GM21526 (cell line): ENCODE results near the gene GRK5.
"Not testable (repeated sequence)": the region's sequence is repeated elsewhere in the genome, so short reads cannot be mapped to it uniquely, and the experiment has no call there.

Experiments used
- ATAC-seq: cut with Tn5 transposase; IDR thresholded peaks from one replicate; pipeline ENCODE4 v1.9.1; 2021; ENCODE audit warnings: moderate library complexity; ENCODE audit not compliant: unreplicated experiment, low FRiP score

GRK5 gene

DNA sequence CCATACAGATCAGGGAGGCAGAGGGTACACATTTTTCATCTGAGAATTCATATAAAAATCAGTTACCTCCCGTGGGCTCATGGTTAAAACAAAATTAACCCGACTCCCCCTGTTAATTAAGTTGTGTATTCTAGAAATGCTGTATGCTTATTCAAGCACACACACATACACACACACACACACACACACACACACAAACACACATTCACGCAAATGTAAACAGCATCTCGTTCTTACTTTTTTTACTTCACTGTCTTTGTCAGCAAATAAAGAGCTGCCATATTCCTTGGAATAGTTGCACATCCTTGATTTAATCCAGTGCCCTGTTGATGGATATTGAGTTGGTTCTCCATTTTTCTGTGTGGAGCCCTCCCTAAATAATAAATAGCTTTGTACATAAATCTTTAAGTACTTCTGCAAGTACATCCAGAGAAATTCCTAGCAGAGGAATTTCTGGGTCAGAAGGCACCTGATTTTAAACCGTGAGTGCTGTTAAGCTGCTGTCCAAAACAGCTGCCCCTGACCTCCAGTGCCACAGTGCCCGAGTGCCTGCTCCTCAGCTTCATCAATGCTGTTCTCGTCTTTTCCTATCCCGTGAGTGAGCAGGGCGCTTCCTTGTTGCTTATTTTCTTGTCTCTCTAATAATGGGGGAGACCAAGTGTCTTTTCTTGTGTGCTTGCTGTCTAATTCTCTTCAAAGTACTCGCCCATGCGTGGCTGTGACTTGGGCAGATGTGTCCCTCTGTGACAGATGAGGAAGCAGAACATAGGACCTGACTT lies 217.9 kb downstream of the GRK5 start:
- ATAC-seq: no peak

DNA sequence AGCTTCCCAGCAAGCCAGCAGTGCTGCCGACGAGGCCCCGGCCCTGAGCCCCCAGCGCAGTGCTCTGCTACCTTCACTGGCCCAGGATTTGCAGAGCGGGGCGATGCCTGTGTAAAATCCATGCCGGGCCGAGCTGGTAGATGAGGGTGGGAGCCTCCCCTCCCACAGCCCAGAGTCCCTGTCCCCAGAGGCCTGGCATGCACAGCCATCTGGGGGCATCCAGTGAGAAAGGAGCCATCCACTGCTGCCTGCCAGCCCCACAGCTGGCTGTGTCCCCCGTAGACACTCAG lies 218.5 kb downstream of the GRK5 start:
- no peak for ATAC-seq

DNA sequence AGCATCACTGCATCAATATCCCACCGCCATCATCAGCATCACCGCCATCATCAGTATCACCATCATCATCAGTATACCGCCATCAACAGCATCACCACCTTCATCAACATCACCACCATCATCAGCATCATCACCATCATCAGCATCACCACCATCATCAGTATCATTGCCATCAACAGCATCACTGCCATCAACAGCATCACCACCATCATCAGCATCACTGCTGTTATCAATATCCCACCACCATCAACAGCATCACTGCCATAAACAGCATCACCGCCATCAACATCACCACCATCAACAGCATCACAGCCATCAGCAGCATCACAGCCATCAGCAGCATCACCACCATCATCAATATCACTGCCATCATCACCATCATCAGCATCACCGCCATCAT lies 219.3 kb downstream of the GRK5 start:
- ATAC-seq: no peak

DNA sequence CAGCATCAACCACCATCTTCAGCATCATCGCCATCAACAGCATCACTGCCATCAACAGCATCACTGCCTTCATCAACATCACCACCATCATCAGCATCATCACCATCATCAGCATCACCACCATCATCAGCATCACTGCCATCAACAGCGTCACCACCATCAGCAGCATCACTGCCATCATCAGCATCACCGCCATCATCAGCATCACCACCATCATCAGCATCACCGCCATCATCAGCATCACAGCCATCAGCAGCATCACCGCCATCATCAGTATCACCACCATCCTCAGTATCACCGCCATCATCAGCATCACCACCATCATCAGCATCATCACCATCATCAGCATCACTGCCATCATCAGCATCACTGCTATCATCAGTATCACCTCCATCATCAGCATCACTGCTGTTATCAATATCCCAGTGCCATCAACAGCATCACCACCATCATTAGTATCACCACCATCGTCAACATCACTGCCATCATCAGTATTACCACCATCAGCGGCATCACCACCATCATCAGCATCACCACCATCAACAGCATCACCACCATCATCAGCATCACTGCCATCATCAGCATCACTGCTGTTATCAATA lies 220.0 kb downstream of the GRK5 start:
- ATAC-seq: no peak

DNA sequence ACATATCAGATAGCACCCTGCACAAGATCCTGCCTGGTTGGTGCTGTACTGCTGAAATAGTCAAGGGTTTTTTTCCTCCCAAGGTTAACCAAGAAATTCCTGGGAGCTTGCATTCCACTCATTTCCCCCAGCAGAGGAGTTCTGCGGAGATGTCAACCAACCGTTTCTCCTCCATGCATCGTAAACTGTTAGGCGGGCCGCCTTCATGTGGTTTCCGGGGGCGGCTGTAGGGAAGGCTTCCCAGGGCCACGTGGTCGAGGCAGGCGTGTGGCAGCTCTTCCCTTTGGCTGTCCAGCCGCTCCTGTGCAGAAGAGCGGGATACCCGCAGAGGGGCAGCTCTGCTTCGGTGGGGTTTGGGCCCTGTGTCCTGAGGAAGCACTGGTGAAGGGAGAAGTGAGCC lies 221.4 kb downstream of the GRK5 start:
- no peak for ATAC-seq

DNA sequence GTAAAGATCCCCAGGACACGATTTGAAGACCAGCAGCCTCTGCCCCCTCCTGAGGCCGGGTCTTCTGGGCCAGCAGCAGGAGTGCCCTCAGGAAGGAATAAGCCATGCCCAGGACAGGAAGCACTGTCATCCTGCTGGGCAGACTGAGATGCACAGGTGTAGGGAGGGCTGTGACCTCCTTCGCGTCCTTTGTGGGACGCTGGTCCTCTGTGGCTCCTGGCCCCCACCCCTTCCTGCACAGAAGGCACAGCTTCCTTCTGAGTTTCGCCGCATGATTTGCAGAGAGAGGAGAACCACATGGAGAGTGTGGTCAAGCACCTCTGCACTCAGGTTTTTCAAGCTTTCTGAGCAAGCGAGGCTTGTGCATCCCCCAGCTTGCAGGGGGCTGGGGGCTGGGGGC lies 222.4 kb downstream of the GRK5 start:
- no peak for ATAC-seq

DNA sequence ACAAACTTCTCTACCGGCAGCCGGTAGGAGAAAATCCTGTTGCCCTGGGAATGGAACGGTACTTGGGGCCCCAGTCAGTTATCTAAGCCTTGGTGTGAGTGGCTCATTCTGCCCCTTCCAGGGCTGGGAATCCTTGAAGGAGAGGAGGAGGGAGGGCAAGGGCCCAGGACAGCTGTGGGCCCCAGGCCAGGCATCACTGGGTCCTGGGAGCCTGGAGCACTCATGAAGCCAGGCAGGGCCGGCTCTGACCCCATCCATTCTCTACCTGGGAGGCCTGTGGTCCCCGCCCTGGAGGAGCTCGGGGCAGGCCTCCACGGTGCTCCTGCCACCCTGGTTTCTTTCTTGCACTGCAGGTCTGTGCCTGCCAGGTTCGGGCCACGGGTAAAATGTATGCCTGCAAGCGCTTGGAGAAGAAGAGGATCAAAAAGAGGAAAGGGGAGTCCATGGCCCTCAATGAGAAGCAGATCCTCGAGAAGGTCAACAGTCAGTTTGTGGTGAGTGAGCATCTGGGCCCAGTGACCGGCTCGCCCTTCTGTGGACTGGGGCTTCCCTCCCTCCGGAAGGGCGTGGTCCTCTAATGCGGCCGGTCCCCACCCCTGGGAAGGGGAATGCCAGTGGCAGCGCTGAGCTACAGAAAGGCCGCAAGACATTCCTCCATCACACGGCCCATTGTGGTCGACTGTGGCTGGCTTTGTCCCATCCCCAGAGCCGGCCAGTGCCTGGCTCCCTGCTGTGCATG lies 223.8 kb downstream of the GRK5 start:
- ATAC-seq: no peak

DNA sequence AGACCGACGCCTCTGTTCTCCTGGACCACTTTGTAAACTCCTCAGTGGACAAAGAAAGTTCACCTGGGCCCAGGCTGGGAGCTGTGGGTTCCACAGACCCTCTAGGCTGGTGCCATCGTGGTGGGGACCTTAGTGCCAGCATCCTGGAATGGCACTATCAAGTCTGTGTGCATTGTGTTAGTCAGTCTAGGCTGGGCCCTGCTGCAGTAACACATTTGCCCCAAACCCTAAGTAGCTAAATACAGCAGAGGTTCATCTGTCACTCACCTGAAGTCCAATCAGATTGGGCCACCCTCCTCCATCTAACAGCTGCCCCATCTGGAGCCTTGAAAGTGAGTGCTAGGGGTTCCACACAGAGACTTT lies 224.4 kb downstream of the GRK5 start:
- ATAC-seq: no peak

DNA sequence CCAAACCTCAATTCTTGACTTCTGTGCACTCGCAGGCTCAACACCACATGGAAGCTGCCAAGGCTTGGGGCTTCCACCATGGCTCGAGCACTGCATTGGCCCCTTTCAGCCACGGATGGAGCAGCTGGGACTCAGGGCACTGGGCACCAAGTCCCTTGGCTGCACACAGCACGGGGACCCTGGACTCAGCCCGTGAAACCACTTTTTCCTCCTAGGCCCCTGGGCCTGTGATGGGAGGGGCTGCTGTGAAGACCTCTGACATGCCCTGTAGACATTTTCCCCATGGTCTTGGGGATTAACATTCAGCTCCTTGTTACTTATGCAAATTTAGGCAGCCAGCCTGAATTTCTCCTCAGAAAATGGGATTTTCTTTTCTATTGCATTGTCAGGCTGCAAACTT lies 227.6 kb downstream of the GRK5 start:
- ATAC-seq: not testable (repeated sequence)

DNA sequence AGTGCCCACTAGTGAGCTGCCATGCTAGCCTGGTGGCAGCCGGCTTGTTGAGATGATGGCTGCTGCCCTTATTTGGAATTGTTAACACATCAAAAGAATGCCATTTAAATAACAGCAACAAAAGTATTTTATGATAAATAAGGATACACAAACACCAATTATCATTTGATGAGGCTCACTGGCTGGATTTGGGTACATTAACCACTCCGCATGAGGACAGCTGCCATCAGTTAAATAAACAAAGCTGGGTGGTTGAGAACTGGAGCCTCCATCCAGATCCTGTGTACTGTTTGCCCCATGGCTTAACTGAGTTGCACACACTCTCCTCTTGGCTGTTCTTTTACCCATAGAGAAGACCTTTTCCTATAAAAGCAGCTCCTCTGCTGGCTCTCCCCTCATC lies 231.3 kb downstream of the GRK5 start:
- no peak for ATAC-seq

DNA sequence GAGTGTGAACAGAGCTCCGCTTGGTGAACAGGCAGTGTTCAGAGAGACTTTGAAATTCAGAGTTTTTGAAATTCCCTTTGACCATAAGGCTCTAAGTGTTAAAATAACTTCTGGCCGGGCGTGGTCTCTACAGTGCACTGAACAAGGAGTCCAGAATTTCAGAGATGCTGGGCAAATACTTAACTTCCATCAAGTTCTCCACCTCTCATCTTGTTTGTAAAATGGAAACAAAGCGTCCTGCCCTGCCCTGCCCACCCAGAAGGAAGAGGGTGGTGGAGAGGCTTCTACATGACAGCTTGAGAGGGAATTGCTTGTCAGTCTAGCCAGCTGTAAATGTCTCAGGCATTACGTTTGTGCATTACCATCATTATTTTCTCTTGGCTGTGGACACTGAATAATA lies 232.6 kb downstream of the GRK5 start:
- no peak for ATAC-seq

DNA sequence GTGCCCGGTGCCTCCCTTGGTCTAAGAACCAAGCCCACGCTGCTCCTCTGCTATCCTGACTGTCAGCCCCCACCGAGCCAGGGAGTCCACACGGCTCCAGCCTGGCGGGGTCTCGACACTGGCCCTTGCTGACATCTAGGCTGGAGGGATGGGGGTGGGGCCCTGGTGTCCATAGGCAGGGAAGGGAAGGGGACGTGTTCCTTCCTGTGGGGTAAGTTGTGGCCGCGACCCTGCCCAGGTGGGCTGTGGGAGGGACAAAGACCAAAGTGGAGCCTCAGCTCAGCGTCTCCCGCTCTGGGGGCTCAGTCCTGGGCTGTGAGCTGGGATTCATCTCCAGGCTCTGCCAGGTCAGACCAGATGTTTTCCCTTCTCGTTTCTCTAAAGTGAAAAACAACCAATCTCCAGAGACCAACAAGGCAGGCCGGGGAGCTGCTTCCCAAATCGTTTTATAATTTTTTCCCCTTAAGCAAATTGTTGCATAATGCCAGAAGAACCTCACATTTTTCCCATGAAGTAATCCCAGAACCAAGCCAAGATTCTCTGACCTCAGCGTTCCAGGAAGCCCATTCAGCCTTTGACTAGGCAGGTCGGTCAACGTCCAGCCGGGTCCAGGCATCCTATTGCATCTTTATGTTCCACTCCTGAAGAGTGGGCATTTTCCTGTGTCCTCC lies 233.9 kb downstream of the GRK5 start:
- no peak for ATAC-seq

DNA sequence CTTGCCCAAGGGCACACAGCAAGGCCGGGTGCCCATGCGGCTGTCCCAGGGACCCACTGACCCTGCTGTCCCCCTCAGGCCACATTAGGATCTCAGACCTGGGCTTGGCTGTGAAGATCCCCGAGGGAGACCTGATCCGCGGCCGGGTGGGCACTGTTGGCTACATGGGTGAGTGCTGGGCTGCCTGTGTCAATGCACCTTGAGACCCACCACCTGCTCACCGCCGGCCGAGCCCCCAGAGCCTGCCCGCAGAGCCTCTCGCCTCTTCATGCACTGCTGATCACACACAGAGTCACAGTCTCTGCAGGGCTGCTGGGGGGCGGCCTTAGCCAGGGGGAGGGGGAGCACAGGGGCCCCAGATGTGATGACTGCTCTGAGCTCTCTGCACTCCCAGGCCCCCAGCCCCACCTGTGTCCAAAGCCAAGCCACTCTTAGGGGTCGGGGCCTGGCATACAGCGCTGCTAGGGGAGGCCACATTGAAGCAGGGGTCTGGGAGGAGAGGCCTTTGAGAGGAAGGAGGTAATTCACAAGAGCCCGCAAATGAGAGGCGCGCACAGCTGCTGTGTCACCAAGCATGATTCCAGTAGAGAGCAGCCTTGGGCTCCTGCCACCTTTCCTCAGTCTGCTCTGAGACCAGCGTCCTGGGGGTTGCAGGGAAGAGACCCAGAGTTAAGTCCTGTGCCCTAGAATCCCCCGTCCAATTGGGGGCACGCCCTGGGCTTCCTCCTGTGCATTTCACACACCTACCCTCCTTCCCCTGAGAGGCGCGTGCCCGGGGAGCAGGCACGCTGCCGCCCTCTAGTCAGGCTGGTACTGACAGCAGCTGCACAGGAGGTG lies 234.8 kb downstream of the GRK5 start:
- ATAC-seq: no peak

DNA sequence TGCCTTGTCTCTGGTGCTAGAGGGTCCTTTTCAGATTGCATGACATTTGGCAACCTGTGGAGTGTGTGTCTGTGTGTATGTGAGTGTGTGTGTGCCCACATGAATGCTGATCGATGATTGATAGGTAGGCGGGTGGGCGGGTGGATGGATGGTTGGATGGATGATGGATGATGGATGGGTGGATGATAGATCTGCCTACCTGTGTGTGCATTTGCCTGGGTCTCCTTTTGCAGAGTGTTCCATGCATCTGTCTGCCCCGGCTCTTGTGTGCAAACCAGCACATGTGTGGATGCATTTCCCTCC lies 235.3 kb downstream of the GRK5 start:
- no peak for ATAC-seq

DNA sequence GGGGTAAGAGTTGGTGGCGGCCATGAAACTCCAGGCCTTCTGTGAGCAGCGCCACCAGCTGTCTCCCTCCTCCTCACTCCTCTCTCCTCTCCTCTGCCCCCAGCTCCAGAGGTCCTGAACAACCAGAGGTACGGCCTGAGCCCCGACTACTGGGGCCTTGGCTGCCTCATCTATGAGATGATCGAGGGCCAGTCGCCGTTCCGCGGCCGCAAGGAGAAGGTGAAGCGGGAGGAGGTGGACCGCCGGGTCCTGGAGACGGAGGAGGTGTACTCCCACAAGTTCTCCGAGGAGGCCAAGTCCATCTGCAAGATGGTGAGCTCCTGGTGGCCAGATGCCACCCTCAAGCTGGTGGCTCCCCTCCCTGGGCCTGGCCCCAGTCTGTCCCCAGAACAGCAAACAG lies 236.1 kb downstream of the GRK5 start:
- ATAC-seq: no peak

DNA sequence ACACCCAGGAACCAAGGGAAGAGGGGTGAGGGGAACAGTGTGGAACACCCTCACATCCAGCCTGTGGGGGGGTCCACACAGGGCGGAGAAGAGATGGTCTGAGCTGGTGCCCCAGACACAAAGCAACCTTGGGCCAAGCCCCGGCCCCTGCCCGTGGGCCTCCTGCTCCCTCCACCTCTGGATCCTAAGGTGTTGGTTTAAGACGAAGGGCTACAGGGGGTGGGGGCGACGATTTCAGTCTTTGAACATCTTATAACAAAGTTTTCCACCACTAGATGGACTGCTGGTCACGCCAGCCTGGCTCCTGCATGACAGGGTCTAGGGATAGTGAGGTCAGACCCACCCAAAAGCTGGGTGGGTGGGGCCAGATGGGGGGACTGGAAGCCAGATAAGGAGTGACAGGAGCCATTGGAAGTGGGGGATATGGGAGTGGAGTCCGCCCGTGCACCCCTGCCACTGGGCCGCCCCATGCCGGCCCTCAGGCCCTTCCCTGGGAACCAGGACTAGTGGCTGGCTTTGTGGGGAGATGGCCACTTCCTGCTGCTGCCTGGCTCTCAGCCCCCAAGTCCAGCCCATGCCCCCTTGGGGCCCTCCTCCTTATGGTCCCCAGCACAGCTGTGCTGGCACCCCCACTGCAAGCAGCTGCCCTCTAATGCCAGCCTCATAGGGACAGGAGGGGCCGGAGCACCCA lies 236.7 kb downstream of the GRK5 start:
- ATAC-seq: no peak

DNA sequence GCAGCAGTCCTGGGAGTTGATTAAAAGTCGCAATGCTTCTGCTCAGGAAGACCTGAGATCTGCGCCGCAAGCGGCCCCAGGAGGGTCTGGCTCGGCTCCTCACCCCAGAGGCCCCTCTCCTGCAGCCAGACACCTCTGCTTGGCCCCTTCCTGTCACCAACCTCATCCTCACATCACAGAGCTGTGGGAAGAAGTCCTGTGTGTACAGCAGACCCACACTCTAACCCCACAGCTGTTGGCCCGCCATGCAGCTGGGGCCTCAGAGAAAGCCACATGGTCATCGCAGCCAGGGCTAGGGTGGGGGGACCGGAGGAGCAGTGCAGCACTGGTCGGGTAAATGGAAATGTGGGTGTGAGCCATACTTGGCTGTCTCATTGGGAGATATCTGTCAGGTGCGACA lies 237.5 kb downstream of the GRK5 start:
- no peak for ATAC-seq

DNA sequence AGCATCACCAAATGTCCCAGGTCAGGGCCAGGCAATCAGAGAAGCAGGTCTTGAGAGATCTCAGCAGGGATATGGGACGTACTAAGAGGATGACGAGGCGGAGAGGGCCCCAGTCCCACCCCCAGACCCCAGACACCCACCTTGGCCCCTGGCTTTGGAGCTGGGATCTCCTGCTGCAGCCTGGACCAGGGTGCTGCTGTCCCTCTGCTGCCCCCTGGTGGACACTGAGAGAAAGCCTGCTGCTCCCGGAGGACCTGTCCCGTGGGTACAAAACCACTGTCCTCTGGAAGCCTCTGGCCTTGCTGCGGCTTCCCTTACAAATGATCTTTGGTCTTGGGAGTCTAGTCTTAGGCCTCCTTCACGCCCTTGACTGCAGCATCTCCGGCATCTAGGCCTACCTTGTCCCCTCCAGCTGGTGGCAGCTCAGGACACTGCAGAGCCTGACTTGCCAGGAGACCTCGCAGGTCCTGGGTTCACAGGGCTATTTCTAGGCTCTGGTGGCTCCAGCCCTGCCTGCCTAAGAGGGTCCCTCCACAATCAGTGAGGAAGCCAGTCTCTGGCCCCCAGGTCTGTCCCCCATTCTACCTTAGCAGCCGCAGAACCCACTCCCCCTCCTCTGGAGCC lies 238.1 kb downstream of the GRK5 start:
- peak; percentile 42 for ATAC-seq

DNA sequence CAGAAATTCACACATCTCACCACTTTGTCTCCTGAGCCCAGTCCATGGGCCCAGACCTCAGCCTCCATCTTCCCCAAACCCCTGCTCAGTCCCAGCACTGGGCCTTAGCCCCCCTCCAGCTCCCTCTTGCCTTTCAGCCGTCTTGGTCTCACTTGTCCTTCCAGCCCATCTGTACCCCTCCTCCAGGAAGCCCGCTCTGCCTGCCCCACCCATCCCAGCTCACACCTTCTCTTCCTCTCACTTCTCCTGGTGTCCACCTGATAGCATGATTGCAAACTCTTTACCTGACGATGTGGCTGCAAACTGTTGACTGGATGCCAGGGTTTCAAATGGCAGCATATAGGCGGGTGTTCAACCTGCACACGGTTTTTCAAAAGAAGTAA lies 238.6 kb downstream of the GRK5 start:
- ATAC-seq: no peak
